GM18508 (cell line): ENCODE results near the gene GGTLC1.

Experiments used
- ATAC-seq: cut with Tn5 transposase; IDR thresholded peaks from one replicate; pipeline ENCODE4 v1.9.1; 2021; ENCODE audit warnings: moderate number of reproducible peaks; ENCODE audit not compliant: insufficient read depth, unreplicated experiment

The GGTLC1 gene

GRCh38 chr20:23970049-23970448, 18.5 kb downstream of the GGTLC1 start:
- no peak for ATAC-seq

- no peak for ATAC-seq
These were observed 21.0 kb downstream of the GGTLC1 start for GRCh38 chr20:23967616-23967979.

GRCh38 chr20:23966927-23967615, 21.5 kb downstream of the GGTLC1 start:
- ATAC-seq, result no peak

- ATAC-seq, result no peak
These were observed 22.3 kb downstream of the GGTLC1 start for GRCh38 chr20:23966298-23966697.

- no peak for ATAC-seq
These were observed 24.6 kb downstream of the GGTLC1 start for GRCh38 chr20:23963941-23964340.

- ATAC-seq, result no peak
These were observed 26.3 kb downstream of the GGTLC1 start for GRCh38 chr20:23962272-23962671.

- no peak for ATAC-seq
These were observed 29.5 kb downstream of the GGTLC1 start for GRCh38 chr20:23959054-23959453.

GRCh38 chr20:23955896-23956295, 32.7 kb downstream of the GGTLC1 start:
- ATAC-seq, result no peak

GRCh38 chr20:23954008-23954745, 34.4 kb downstream of the GGTLC1 start:
- no peak for ATAC-seq

- ATAC-seq, result no peak
These were observed 42.4 kb downstream of the GGTLC1 start for GRCh38 chr20:23946206-23946605.

GRCh38 chr20:23943304-23943703, 45.3 kb downstream of the GGTLC1 start:
- no peak for ATAC-seq

GRCh38 chr20:23939641-23940040, 48.9 kb downstream of the GGTLC1 start:
- no peak for ATAC-seq

- ATAC-seq, result no peak
These were observed 49.5 kb downstream of the GGTLC1 start for GRCh38 chr20:23939063-23939462.

- ATAC-seq, result no peak
These were observed 50.5 kb downstream of the GGTLC1 start for GRCh38 chr20:23938118-23938438.

GRCh38 chr20:23937303-23938117, 51.1 kb downstream of the GGTLC1 start:
- ATAC-seq, result no peak
